Measurements from ENCODE around the gene TMEM138. TPM values are rescaled to one million over a fixed set of nuclear protein-coding genes. Genes with fewer than 3 reads are reported as not detected.

TMEM138 gene
- total RNA-seq, 4 donors from 2014 or later = 14.6 to 28.1 (median 20.7) TPM

- peaks cover 8 to 47% (median 17%) of the 10 kb centered on the region in 3 donors for H3K4me1 ChIP-seq
Measured at GRCh38 chr11:61357894-61358239, 4.3 kb upstream of the TMEM138 start.

GRCh38 chr11:61358566-61358965 is 3.6 kb upstream of the TMEM138 start:
- Histone ChIP-seq H3K9me3 (no peaks in the 10 kb centered on the region), H3K27me3 (no peaks in the 10 kb centered on the region), H3K4me3 (no peak overlapping the region), H3K27ac (no peak overlapping the region), H3K4me1 (peaks cover 14 to 54% (median 24%) of the 10 kb centered on the region in 3 donors), H3K36me3 (peaks cover 0 to 29% (median 0%) of the 10 kb centered on the region in 3 donors)
- intact Hi-C loops (cut with DNase I) = no loop called here
- WGBS, 2 donors = 68 to 91% methylated on average over 9 to 10 of the region's 11 CpGs
- no peak for TF ChIP-seq POLR2A (IDR thresholded peaks at IDR 0.05)
- no peak for DNase-seq

More at GRCh38 chr11:61357894-61358239, 4.3 kb upstream of the TMEM138 start:
- Histone ChIP-seq H3K27ac (no peak overlapping the region), H3K9me3 (no peaks in the 10 kb centered on the region), H3K27me3 (no peaks in the 10 kb centered on the region), H3K36me3 (peaks cover 0 to 36% (median 0%) of the 10 kb centered on the region in 3 donors), H3K4me3 (no peak overlapping the region)
- no peak for DNase-seq
- intact Hi-C loops (cut with DNase I) = no loop called here
- TF ChIP-seq POLR2A (IDR thresholded peaks at IDR 0.05) = no peak
- no peak for TF ChIP-seq CTCF (IDR thresholded peaks at IDR 0.05)
- WGBS, 2 donors = 71 to 92% methylated on average over 6 of the region's 6 CpGs

GRCh38 chr11:61359516-61359915 is 2.7 kb upstream of the TMEM138 start:
- peaks cover 14 to 59% (median 26%) of the 10 kb centered on the region in 3 donors for H3K4me1 ChIP-seq
- H3K27me3 ChIP-seq = no peaks in the 10 kb centered on the region
- no peak overlapping the region for H3K4me3 ChIP-seq
- H3K27ac ChIP-seq = no peak overlapping the region
- intact Hi-C loops (cut with DNase I) = no loop called here
- no peak for DNase-seq
- TF ChIP-seq POLR2A (IDR thresholded peaks at IDR 0.05) = no peak
- no peak for TF ChIP-seq CTCF (IDR thresholded peaks at IDR 0.05)
- H3K36me3 ChIP-seq = peaks cover 0 to 28% (median 6%) of the 10 kb centered on the region in 3 donors
- WGBS, 2 donors = 47 to 50% methylated on average over 1 of the region's 6 CpGs
- H3K9me3 ChIP-seq = no peaks in the 10 kb centered on the region

GRCh38 chr11:61361237-61361740 is 885 bp upstream of the TMEM138 start:
- no peak for DNase-seq
- Histone ChIP-seq H3K27ac (peak overlapping the region; percentile 91 to 99 (median 98)), H3K4me1 (peaks cover 14 to 63% (median 26%) of the 10 kb centered on the region in 3 donors), H3K36me3 (peaks cover 0 to 28% (median 21%) of the 10 kb centered on the region in 3 donors), H3K27me3 (no peaks in the 10 kb centered on the region), H3K4me3 (peak overlapping the region; percentile 53 to 94 (median 75)), H3K9me3 (no peaks in the 10 kb centered on the region)
- 2 to 4% methylated on average over 7 to 14 of the region's 22 CpGs for WGBS, 2 donors
- intact Hi-C loops (cut with DNase I) = no loop called here
- TF ChIP-seq POLR2A (IDR thresholded peaks at IDR 0.05) (no peak), CTCF (IDR thresholded peaks at IDR 0.05) (no peak)

GRCh38 chr11:61362542-61362875 is 335 bp downstream of the TMEM138 start:
- H3K4me3 ChIP-seq = peak overlapping the region; percentile 53 to 94 (median 75)
- H3K27ac ChIP-seq = peak overlapping the region; percentile 91 to 99 (median 98)
- H3K36me3 ChIP-seq = peaks cover 5 to 38% (median 34%) of the 10 kb centered on the region in 3 donors
- TF ChIP-seq CTCF (IDR thresholded peaks at IDR 0.05) (no peak), POLR2A (IDR thresholded peaks at IDR 0.05) (no peak)
- DNase-seq = no peak
- intact Hi-C loops (cut with DNase I) = no loop called here
- H3K9me3 ChIP-seq = no peaks in the 10 kb centered on the region
- peaks cover 14 to 62% (median 31%) of the 10 kb centered on the region in 3 donors for H3K4me1 ChIP-seq
- 2% methylated on average over 11 to 12 of the region's 12 CpGs for WGBS, 2 donors
- H3K27me3 ChIP-seq = no peaks in the 10 kb centered on the region
